HG03378 (cell line): Measurements from ENCODE around the gene BRSK1.
A peak's percentile ranks its signal among the peaks of the same experiment; 100 is the strongest.
"Not testable (repeated sequence)": the region's sequence is repeated elsewhere in the genome, so short reads cannot be mapped to it uniquely, and the experiment has no call there.

Source experiments
- ATAC-seq: cut with Tn5 transposase; IDR thresholded peaks from one replicate; pipeline ENCODE4 v1.9.1; 2021; ENCODE audit warnings: mild to moderate bottlenecking, moderate library complexity; ENCODE audit not compliant: unreplicated experiment

Gene BRSK1

DNA sequence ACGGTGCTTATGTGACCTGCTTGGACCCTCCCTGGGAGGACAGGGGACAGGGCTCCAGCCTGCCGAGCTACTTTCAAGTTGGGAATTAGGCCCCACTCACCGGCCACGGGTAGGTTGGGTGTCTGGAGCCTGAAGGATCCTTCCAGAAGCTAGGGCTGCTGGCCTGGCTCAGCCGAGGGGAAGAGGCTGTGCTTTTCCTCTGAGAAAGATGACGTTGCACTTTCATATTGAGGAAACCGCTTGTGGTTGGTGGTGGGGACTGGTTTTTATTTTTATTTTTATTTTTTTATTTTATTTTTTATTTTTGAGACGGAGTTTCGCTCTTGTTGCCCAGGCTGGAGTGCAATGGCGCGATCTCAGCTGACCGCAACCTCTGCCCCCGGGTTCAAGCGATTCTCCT, 41.4 kb downstream of the BRSK1 start, which contains the start of gene TMEM150B:
TSS of gene TMEM150B (minus strand) at position 170 of the 400 bp plus-strand sequence. CDS start 4,305 bp downstream, outside the sequence.
- no peak for ATAC-seq

GRCh38 chr19:55328774-55329318, 45.0 kb downstream of the BRSK1 start:
- ATAC-seq: not testable (repeated sequence)

DNA sequence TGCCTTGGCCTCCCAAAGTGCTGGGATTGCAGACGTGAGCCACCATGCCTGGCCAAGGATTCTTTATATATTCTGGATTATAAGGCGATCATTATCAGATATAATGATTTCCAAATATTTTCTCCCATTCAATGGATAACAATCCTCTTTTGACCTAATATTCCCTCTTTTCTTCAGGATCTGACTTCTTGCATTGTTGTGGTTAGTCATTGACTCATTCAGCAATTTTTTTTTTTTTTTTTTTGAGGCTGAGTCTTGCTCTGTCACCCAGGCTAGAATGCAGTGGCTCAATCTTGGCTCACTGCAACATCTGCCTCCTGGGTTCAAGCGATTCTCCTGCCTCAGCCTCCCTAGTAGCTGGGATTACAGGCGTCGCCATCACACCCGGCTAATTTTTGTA, 46.0 kb downstream of the BRSK1 start:
- ATAC-seq: not testable (repeated sequence)

DNA sequence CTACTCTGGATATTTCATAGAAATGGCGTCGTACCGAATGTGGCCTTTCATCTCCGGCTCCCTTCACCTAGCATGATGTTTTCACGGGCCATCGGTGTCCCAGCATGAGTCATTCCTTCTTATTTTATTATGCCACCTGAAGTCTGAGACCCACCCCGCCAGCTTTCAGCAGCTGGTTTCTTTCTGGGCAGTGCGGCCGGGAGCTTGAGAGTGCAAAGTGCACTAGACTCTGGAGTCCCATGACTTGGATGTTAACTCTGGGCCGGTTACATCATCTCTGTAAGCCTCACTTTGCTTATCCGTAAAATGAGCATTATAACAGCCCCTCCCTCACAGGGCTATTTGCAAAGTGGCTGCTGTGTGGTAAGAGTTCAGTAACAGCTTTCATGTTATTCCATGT, 50.1 kb downstream of the BRSK1 start:
- ATAC-seq: no peak

- no peak for ATAC-seq
These were observed 52.3 kb downstream of the BRSK1 start for GRCh38 chr19:55336101-55336500.

- peak; percentile 86 for ATAC-seq
These were observed 55.5 kb downstream of the BRSK1 start, which contains the start of gene KMT5C for GRCh38 chr19:55339105-55339888. Gene KMT5C, plus strand, starts transcription at chr19:55339876. Its CDS starts 2,061 bp downstream, at chr19:55341937.

GRCh38 chr19:55339889-55340783, 56.3 kb downstream of the BRSK1 start:
- no peak for ATAC-seq

DNA sequence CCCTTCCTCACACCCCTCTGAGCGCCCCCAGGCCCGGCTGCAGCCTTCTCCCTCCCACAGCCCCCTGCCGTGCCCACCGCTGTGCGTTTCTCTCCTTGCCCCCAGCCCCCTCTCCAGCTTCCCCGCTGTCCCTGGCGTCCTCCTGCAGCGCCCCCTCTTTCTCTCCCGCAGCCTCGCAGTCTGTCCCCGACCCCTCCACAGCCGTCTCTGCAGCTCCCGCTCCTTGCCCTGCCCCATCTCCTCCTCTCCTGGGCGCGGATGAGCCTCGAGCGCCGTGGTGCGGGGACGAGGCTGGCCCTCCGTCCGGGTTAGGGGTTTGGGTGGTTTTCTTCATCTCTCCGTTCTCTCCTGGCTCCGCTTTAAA, 57.0 kb downstream of the BRSK1 start:
- no peak for ATAC-seq

- no peak for ATAC-seq
These were observed 57.4 kb downstream of the BRSK1 start for GRCh38 chr19:55341171-55341588.

GRCh38 chr19:55341595-55342531, 58.1 kb downstream of the BRSK1 start:
- ATAC-seq: no peak

DNA sequence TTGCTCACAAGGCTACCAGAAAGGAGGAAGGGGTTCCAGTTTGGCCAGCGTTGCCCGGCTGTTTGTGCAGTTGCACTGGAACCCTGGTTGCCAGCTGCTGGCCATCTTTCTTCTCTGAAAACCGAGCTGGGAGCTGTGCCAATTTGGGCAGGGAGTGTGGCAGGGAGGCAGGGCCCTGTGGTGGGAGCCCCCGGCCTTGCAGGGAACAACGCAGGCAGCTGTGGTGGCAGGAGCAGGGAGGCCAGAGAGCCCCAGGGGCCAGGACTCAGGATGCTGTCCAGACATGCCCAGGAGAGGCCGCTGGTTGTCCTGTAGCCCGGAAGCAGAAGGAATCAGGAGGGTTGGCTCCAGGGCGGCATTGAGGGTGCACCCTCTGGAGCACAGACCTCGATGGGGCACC, 60.6 kb downstream of the BRSK1 start:
- ATAC-seq: no peak

GRCh38 chr19:55345101-55345817, 61.5 kb downstream of the BRSK1 start:
- ATAC-seq: no peak

DNA sequence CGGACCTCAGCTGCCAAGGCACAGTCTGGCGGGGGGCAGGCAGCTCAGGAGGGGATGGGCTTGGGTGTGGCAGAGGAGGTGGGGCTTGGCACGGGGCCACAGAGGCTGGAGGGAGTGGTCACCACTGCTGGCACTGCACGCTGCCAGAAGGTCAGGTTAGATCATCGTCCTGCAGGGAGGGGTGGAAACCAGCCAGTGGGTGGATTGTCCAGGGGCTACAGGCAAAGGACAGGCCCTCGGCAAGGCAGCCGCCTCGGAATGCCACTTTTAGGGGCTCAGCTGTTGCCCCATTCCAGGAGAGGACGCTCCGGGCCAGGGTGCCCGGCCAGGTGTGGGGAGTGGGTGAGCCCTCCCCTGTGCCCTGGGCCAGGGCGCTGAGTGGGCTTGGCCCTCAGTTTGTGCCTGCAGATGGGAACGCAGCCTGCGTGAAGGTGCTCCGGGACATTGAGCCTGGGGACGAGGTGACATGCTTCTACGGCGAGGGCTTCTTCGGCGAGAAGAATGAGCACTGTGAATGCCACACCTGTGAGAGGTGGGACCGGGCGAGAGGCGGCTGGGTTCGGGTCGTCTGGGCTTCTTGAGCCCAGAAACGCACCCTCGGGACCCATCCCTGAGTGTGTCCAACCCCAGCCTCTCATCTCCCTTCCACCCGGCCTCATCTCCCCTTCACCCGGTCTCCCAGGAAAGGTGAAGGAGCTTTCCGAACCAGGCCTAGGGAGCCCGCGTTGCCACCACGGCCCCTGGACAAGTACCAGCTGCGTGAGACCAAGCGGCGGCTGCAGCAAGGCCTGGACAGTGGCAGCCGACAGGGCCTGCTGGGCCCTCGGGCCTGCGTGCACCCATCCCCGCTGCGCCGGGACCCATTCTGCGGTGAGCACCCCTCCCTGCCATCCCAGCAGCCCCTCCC, 62.3 kb downstream of the BRSK1 start:
- ATAC-seq: no peak

- ATAC-seq: no peak
These were observed 63.1 kb downstream of the BRSK1 start for GRCh38 chr19:55346725-55347441.

DNA sequence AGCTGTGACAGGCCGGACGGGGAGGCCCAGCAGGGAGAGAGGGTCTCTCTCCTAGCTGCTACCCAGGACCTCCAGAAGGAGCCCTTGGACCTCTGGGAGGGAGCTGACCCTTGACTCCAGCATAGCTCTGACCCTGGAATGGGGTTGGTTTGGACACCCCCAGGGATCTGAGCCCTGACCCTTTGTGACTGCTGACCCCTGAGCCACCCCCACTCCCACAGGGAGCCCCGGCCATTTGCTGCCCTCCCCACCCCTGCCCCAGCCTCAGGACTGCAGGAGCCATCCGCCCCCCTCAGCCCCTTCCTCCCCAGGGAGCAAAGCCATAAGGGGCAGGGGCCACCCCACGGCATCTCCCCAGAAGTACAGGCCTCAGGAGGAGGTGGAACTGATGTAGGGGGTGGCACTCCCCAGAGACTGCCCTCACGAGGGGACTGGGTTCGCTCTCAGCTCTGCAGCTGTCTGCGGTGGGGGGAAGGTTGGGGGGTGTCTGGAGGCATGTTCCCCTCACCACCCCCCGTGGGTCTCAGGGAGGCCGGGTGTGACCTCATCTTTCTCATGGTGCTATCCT, 63.7 kb downstream of the BRSK1 start:
- ATAC-seq: no peak

GRCh38 chr19:55348317-55349034, 64.7 kb downstream of the BRSK1 start:
- no peak for ATAC-seq
